B cell (primary cell): ENCODE measurements around the gene PGF.

Experiments used
- CTCF ChIP-seq: fragments of 200-600 bp; IDR thresholded peaks from one replicate; pipeline ENCODE4 v1.8.0; 2022; ENCODE audit warnings: antibody characterized with exemption, mild to moderate bottlenecking
- EZH2 ChIP-seq: IDR thresholded peaks from 2 replicates; pipeline ENCODE4 v1.6.1; 2012; ENCODE audit warnings: borderline replicate concordance, low read depth, mild to moderate bottlenecking, moderate library complexity, low read length; ENCODE audit not compliant: insufficient read depth, poor library complexity, severe bottlenecking

GRCh38 chr14:74935360-74935680, 20.1 kb downstream of the PGF start:
- TF ChIP-seq CTCF (no peak), EZH2 (no peak)
